HFF-Myc (cell line): Measurements from ENCODE around the gene SLK.
A peak's percentile ranks its signal among the peaks of the same experiment; 100 is the strongest.

Experiments
- DNase-seq: peaks from one replicate; pipeline ENCODE4 v3.0.0-alpha.2; 2011; ENCODE audit warnings: low read depth; ENCODE audit errors: extremely low read depth
- H3K4me3 ChIP-seq: replicated peaks from 2 replicates; pipeline ENCODE4 v1.5.1; 2011; ENCODE audit warnings: low read depth, mild to moderate bottlenecking, control low read depth, low read length
- TF ChIP-seq, protein P1 (sequence below): IDR thresholded peaks from 2 replicates; pipeline ENCODE4 v1.5.1; 2012; ENCODE audit warnings: mild to moderate bottlenecking, low read depth, low read length, control low read depth; ENCODE audit errors: missing control alignments

The SLK gene

GRCh38 chr10:103954543-103954942 lies 12.4 kb upstream of the SLK start:
- no peak for DNase-seq
- TF ChIP-seq, protein P1, sequence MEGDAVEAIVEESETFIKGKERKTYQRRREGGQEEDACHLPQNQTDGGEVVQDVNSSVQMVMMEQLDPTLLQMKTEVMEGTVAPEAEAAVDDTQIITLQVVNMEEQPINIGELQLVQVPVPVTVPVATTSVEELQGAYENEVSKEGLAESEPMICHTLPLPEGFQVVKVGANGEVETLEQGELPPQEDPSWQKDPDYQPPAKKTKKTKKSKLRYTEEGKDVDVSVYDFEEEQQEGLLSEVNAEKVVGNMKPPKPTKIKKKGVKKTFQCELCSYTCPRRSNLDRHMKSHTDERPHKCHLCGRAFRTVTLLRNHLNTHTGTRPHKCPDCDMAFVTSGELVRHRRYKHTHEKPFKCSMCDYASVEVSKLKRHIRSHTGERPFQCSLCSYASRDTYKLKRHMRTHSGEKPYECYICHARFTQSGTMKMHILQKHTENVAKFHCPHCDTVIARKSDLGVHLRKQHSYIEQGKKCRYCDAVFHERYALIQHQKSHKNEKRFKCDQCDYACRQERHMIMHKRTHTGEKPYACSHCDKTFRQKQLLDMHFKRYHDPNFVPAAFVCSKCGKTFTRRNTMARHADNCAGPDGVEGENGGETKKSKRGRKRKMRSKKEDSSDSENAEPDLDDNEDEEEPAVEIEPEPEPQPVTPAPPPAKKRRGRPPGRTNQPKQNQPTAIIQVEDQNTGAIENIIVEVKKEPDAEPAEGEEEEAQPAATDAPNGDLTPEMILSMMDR, result no peak
- H3K4me3 ChIP-seq, result no peak overlapping the region

DNA sequence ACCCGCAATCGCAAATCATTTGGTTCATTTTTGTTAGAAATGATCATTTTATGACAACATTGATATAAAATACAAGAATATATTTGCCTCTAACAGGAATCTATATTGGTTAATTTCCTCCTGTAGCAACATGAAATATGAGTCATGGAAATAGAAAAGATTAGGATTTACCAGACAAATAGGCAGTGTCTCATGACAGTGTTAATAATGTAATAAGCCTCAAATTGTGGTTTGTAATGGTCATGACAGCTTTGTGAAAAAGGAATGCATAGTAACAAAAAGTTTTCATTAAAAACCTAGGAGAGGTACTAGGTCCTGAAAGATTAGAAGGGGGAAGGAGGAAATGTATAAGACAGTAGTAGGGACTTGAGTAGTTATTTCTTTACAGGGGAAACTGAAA lies 7.9 kb upstream of the SLK start:
- TF ChIP-seq, protein P1, result no peak
- no peak for DNase-seq
- no peak overlapping the region for H3K4me3 ChIP-seq

- H3K4me3 ChIP-seq, result no peak overlapping the region
- TF ChIP-seq, protein P1, result no peak
- no peak for DNase-seq
Observed at GRCh38 chr10:103960103-103960502, 6.8 kb upstream of the SLK start.

- TF ChIP-seq, protein P1, result no peak
- peak overlapping the region; percentile 84 for H3K4me3 ChIP-seq
- DNase-seq, result no peak
Observed at GRCh38 chr10:103967448-103968071, 620 bp downstream of the SLK start.

DNA sequence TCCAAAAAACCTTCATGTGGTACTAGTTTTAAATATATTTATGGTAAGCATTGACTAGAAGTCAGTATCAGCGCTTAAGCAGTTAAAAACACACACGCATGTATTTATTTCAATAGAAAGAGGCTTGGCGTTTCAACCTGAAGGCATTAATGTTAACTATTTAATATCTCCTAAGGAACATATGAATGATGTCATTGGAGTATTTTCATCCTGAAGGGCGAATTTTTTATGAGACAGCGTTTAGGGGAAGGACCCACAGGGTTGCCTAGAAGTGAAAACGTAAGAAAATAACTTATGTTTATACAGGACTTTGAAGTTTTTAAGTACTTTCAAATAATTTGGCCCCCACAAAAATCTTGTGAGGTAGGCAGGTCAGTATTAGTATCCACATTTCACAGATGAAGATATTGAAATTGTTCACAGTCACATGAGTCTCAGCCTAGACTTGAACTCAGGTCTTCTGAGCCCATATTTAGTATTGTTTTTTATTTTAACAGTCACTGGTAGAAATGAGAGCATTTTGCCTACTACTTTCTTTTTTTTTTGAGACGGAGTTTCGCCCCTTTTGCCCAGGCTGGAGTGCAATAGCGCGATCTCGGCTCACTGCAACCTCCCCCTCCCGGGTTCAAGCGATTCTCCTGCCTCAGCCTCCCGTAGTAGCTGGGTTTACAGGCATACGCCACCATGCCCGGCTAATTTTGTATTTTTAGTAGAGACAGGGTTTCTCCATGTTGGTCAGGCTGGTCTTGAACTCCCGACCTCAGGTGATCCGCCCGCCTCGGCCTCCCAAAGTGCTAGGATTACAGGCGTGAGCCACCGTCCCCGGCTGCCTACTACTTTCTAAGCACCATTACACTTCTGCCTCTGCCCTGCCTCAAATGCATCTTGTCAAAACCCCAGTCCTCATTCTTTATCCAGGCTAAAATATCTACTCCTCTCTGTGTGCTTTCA lies 1.8 kb downstream of the SLK start:
- peak overlapping the region; percentile 84 for H3K4me3 ChIP-seq
- TF ChIP-seq, protein P1, result no peak
- DNase-seq, result no peak

GRCh38 chr10:103969436-103969835 lies 2.5 kb downstream of the SLK start:
- no peak for DNase-seq
- TF ChIP-seq, protein P1, result no peak

More at GRCh38 chr10:103969436-103969835, 2.5 kb downstream of the SLK start:
- H3K4me3 ChIP-seq, result peak overlapping the region; percentile 84
